ENCODE data around the gene SLC22A23. TPM values are rescaled to one million over a fixed set of nuclear protein-coding genes. Genes with fewer than 3 reads are reported as not detected.
A peak's percentile ranks its signal among the peaks of the same experiment; 100 is the strongest.

SLC22A23 gene
- total and polyA plus RNA-seq, 2 of the 4 experiments (the other 2 are of a cell fraction): 0.72 to 1.6 TPM

DNA sequence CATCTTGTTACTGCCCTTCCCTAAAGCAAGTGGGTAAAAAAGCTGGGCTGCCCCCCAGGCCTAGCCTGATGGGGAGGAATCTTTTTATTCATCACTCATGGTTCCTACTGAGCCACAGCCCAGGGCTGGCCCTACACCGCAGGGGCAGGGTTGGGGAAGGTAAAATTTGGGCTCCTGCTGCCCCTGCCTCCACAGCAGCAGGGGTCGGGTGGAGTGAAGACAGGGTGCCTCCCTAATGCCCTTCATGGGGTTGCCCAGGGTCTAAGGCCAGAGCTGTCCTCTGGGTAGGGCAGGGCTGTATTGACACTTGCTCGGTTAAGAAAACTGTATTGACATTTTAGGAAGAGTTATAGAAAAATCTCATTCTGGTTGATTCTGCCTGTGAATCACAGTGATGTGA, 207.0 kb downstream of the SLC22A23 start:
- H3K4ac ChIP-seq (ENCODE audit: low read depth, low read length): no peak overlapping the region
- peak overlapping the region; percentile 17 for H2AK9ac ChIP-seq (replicated peaks; ENCODE audit: low read depth, low read length, poor library complexity)
- no peak overlapping the region for H3K4me2 ChIP-seq (ENCODE audit: low read depth, low read length)
- DNase-seq (no peak), ATAC-seq (ENCODE audit: low read depth) (no peak)
- in situ Hi-C loops (cut with MboI; ENCODE audit: low sequenced_read_pairs): loop anchor here (5.0 to 10.0 kb wide), 2 partner anchors 123 to 255 kb away; partner anchors contain the start of gene NQO2
- no peak overlapping the region for H3K9ac ChIP-seq (ENCODE audit: low read depth, low read length)
- no TSS peak for BruUV-seq (replicated peaks)
- H3K23ac ChIP-seq (ENCODE audit: low read depth, low read length): no peak overlapping the region
- POLR2A ChIA-PET (ENCODE audit: unreplicated experiment): no interaction called here
- H3K56ac ChIP-seq (ENCODE audit: extremely low read depth, insufficient read depth, low read length): no peak overlapping the region
- intact Hi-C loops (cut with micrococcal nuclease): no loop called here
- H3K4me3 ChIP-seq (ENCODE audit: insufficient read depth, low read depth, low read length): no peak overlapping the region
- dilution Hi-C loops (cut with HindIII; ENCODE audit: low sequenced_read_pairs, unreplicated experiment): no loop called here
- TF ChIP-seq RAD21 (IDR thresholded peaks at IDR 0.05; ENCODE audit: low read length): no peak
- TF ChIP-seq CHD1 (IDR thresholded peaks at IDR 0.05; ENCODE audit: low read depth, low read length): no peak
- TF ChIP-seq MAZ (IDR thresholded peaks at IDR 0.05; ENCODE audit: borderline replicate concordance, low read depth, low read length): no peak
- no peak for TF ChIP-seq BHLHE40 (IDR thresholded peaks at IDR 0.05; ENCODE audit: low read depth, low read length)
- TF ChIP-seq CTCF (conservative IDR thresholded peaks at IDR 0.05; ENCODE audit: low read depth, low read length): no peak
- TF ChIP-seq FOS (IDR thresholded peaks at IDR 0.05; ENCODE audit: low read depth, low read length): no peak
- no peak for TF ChIP-seq MAFK (IDR thresholded peaks at IDR 0.05; ENCODE audit: low read depth, low read length)
- TF ChIP-seq CEBPB (IDR thresholded peaks at IDR 0.05; ENCODE audit: low read depth, low read length): no peak
- no peak for TF ChIP-seq MXI1 (IDR thresholded peaks at IDR 0.05; ENCODE audit: borderline replicate concordance, low read depth, low read length)
- no peak for TF ChIP-seq RCOR1 (IDR thresholded peaks at IDR 0.05; ENCODE audit: insufficient replicate concordance, low read length)
- TF ChIP-seq SMC3 (IDR thresholded peaks at IDR 0.05; ENCODE audit: low read depth, low read length): no peak
- no peak for TF ChIP-seq POLR2A (IDR thresholded peaks at IDR 0.05; ENCODE audit: low read depth, low read length)
- no peak for TF ChIP-seq NFE2L2 (IDR thresholded peaks at IDR 0.05; ENCODE audit: low read depth, low read length)
- H4K91ac ChIP-seq (ENCODE audit: insufficient read depth, low read depth, low read length): 0 out of 2 replicates have a peak overlapping the region, but pooled peaks have one; percentile 32
- no peak overlapping the region for H4K5ac ChIP-seq (ENCODE audit: low read depth, low read length)
- H2AK5ac ChIP-seq (ENCODE audit: low read depth, low read length): peak overlapping the region; percentile 73; the same call in 1 of the 2 replicates
- H2BK5ac ChIP-seq (ENCODE audit: low read depth, low read length, poor library complexity, severe bottlenecking): peak overlapping the region; percentile 16
- peaks cover 13% of the 10 kb centered on the region for H3K4me1 ChIP-seq (ENCODE audit: control insufficient read depth, insufficient read depth, low read length)
- no CpG with 5 or more reads among the region's 3 CpGs for WGBS, 2 experiments (ENCODE audit: extremely low coverage in 2 of 2, insufficient read length in 1 of 2)
- peak overlapping the region; percentile 18 for H2AFZ ChIP-seq (replicated peaks; ENCODE audit: low read length, poor library complexity)
- H3K27me3 ChIP-seq (ENCODE audit: control insufficient read depth, insufficient read depth, low read length): no peaks in the 10 kb centered on the region
- CTCF ChIA-PET: interaction anchor here (0.8 kb wide), 1 partner anchor 37 kb away, joined by 4 read pairs; no protein-coding TSS in a partner anchor
- no peaks in the 10 kb centered on the region for H4K20me1 ChIP-seq (ENCODE audit: insufficient read depth, low read length)
- H3K36me3 ChIP-seq (ENCODE audit: control insufficient read depth, insufficient read depth, low read length): no peaks in the 10 kb centered on the region
- no peak overlapping the region for H2BK20ac ChIP-seq (ENCODE audit: low read depth, low read length)
- H2BK120ac ChIP-seq (ENCODE audit: low read depth, low read length): peak overlapping the region; percentile 29; the same call in 1 of the 2 replicates
- no peaks in the 10 kb centered on the region for H3K79me1 ChIP-seq (ENCODE audit: low read depth in 1 of 2, low read length in 2 of 2)
- no peak overlapping the region; a peak in 1 of 4 replicates for H4K8ac ChIP-seq (ENCODE audit: low read depth in 2 of 2, low read length in 2 of 2)
- no peak overlapping the region for H3K18ac ChIP-seq (ENCODE audit: low read depth, low read length)
- 0 out of 3 replicates have a peak overlapping the region, but pooled peaks have one; percentile 26 for H2BK15ac ChIP-seq (ENCODE audit: low read depth, low read length)
- H3K27ac ChIP-seq (ENCODE audit: insufficient read depth, low read length): no peak overlapping the region
- peak overlapping the region; percentile 4; the same call in 1 of the 2 replicates for H3K14ac ChIP-seq (replicated peaks; ENCODE audit: low read depth, low read length)
- H3K9me1 ChIP-seq (ENCODE audit: insufficient read depth, low read length): peaks cover 10% of the 10 kb centered on the region
- H3K9me3 ChIP-seq (ENCODE audit: control insufficient read depth, insufficient read depth, low read length): no peaks in the 10 kb centered on the region
